Fibroblast of gingiva (primary cell): ENCODE results near the gene KRTAP23-1.

Experiments
- DNase-seq: peaks from one replicate; pipeline ENCODE4 v3.0.0-alpha.2; 2011; ENCODE audit warnings: low read depth

Gene KRTAP23-1, protein sequence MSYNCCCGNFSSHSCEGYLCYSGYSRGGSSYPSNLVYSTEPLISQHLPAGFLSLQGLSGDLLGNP

DNA sequence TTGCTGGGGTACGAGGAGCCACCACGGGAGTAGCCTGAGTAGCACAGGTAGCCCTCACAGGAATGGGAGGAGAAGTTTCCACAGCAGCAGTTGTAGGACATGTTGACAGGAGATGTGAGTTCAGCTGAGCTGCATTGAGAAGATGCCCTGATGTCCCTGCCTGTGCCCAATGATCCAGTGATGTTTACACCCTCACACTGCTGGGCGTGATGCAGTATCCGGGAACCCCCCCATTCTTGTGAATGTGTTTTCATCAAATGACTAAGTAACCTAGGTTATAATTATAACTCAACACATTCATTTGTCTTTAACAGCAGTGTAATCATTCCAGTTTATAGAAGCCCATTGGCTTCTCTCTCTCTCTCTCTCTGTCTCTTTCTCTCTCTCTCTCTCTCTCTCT lies at the start of gene KRTAP23-1:
KRTAP23-1 (minus strand) TSS at position 101 of the 400 bp plus-strand sequence; CDS start at position 101, 0 bp downstream.
- no peak for DNase-seq

DNA sequence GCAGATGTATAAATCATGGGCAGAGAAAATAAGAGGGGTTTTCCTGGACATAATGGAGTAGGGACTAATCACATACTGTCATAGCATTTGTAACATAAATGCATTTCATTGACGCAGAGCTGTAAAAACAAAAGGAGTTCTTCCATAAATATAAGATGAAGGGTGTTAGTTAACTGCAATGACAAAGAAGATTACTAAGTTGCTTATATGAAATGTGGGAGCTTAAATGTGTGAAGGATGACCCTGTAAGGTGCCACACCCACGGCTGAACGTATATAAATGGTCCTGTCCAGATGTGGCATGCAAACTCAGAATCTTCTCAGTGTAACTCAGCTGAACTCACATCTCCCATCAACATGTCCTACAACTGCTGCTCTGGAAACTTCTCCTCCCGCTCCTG lies 47.3 kb upstream of the KRTAP23-1 start, which contains the start of gene KRTAP13-1:
KRTAP13-1 (plus strand) TSS at position 301 of the 400 bp plus-strand sequence; CDS start at position 357, 56 bp downstream.
- DNase-seq, result no peak

DNA sequence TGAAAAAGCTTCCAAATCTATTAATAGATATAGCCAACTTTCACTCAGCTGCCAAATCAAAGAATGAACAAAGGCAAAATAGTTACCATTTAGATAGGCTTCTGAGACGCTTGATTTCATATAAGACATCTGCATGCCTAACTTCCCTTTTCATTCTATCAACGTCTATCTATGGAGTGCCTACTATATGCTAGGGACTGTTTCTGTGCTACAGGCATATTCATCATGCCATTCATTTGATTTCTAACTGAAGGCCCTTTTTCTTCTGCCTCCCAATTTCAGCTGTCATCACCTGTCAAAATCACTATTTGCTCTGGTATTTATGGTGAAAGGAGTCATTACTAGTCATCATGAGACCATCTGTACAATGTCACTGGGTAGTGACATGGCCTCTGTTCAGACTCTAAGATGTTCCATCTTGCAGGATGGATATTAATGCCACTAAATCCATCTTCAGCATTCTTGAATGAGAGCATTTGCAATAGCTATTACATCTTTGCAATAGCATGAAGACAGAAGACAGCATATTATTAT lies 43.2 kb upstream of the KRTAP23-1 start:
- no peak for DNase-seq

DNA sequence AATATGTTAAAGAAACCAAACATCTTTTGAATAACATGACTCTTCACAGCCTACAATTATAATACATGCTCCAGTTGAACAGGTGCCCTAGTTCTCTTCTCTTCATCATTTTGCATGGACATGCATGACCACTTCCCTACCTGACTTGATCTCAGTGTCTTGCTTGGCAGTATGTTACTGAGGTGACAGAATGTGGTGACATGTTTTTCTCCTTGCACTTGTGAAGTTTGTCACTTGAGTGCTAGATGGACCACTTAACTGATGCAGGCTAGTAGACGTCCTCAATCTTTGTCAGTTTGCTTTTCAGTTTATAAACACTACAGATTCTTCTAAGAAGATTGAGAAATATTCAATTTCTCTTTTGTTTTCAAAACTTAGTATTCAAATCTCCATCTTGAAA lies 33.8 kb upstream of the KRTAP23-1 start:
- DNase-seq, result no peak

DNA sequence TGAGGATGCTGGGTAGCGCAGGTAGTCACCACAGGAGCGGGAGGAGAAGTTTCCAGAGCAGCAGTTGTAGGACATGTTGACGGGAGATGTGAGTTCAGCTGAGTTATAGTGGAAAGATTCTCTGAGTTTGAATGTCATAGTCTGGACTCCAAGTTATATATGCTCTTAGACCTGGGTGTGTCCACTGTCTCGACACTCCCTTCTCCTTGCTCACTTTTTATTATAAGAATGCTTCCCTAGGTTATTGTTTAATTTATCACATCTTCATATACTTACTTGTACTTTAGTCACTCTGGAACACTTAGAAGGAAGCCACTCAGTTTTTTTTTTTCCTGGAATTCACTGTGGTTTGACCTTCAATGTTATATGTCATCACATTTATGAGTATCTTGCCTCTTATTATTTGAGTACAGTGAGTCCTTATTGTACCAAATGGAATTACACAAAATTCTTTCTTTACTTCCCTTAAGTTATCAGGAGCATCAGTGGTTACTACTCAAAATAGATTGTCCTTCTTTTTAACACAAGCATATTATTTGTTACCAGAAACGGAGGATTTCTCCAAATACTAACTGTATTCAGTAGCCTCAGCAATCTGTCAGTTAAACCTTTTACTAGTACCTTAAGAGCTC lies 23.8 kb upstream of the KRTAP23-1 start, which contains the start of gene KRTAP13-2:
KRTAP13-2 (minus strand) TSS at position 133 of the 632 bp plus-strand sequence; CDS start at position 75, 58 bp downstream.
- no peak for DNase-seq

DNA sequence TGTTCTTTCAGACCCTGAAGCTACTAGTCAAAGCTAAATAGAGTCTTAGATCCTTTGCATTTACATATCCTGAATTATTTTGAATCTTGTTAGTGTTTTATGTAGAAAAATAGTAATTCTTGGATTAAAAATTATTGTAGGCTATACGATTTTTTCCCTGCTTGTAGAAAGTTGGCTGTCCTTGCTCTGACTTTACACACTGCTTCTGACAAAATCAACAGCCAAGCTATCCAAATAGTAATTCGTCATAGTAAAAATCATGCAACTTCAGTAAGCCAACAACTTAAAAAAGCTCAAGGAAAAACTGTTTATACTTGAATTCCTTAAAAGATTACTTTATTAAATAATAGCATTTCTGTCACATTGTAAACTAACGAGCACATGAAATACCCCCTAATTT lies 7.5 kb upstream of the KRTAP23-1 start:
- no peak for DNase-seq

DNA sequence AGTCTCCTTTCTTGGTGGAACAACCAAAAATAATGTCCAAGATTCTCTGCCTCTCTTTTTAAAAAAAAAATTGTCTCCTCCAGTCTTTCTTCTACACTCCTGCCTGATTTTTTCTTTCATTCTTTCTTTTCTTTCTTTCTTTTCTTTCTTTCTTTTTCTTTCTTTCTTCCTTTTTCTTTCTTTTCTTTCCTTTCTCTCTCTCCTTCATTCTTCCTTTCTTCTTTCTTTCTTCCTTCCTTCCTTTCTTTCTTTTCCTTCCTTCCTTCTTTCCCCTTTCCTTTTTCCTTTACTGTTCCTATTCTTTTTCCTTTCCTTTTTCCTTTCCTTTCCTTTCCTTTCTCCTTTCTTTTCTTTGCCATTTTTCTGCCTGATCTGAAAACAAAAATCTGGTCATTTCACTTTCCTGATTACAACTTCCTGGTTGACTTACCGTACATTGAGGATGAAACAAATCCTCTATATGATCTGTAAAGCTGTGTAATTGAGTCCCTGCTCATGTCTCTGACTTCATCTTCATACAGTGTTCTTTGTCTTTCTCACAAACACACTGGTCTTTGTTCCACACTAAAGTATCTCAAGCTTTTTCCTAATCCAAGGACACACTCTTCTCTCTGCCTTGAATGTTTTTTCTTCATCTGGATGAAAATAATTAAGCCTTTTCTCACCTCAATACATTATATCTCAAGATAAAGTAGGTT lies 6.1 kb upstream of the KRTAP23-1 start:
- no peak for DNase-seq

DNA sequence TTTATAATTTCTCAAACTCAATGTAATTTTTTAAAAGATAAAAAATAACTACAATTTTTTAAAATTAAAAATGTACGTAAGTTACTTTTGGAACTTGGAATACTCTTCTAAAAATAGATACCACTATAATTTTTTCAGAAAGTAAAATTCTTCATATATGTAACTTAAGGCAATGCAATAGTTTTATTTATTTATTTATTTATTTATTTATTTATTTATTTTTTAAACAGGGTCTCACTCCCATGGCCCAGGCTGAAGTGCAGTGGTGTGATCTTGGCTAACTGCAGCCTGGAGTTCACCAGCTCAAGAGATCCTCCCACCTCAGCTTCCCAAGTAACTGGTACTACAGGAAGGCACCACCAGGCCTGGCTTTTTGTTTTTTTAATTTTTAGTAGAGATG lies 3.1 kb upstream of the KRTAP23-1 start:
- DNase-seq, result no peak

DNA sequence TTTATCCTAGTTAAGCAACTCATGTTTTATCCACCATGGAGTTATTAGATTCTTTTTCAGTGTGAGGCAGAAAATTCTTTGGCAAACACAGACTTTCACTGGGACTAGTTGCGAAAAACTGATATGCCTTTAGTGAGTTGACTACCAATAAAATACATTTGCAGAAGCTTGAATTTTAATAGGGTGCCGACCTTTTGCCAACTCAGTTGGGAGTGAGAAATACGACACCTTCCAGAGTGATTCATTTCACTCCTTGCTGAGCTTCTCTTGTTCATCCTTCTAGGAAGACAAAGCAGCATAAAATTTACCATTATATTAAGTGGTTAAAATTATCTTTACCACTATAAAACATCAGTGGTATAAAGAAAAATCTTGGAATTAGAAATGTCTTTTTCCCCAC lies 1.2 kb upstream of the KRTAP23-1 start:
- DNase-seq, result no peak

DNA sequence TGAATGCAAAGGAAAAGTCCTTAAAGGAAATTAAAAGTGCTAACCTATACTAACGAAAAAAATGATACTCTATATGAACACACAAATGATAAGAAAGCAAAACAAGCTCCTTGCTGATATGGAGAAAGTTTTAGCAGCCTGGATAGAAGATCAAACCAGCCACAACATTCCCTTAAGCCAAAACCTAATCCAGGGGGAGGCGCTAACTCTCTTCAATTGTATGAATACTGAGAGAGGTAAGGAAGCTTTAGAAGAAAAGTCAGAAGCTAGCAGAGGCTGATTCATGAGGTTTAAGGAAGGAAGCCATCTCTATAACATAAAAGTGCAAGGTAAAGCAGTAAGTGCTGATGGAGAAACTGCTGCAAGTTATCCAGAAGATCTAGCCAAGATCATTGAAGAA lies 3.4 kb downstream of the KRTAP23-1 start:
- DNase-seq, result no peak

DNA sequence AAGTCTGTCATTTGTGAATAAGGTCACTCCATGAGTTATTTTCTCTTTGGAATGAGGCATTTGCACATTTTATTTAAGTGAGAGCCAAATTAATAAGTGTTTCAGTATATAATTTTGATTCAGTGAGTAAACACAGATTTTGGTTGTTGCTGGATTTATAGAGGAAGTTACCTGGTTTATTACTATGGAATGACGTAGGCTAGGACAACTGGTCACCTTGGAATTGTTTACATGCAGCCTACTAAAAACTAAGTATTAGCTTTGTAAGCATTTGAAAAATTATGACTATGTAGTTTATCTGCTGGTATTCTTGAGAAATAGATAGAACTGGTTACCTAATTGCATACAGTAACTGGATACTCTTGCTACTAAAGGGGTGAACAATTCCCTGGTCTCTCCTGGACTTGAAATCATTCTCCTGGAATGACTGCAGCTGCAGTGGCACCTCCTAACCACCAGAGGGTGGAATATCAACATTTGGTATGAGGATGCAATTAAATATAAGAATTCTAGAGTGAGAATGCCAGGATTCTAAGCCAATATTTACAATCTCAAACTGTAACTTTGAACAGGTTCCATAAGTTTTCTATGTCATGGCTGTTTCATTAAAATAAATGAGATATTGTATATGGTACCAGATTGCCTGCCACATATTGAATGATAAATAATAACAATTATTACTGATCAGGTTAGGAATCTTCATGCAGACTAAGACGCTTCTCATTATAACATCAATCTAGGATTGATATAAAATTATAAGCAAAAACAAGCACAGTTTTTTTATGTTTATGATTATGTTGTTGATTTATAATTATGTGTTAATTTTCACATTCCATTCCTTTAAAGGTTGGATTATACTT lies 7.5 kb downstream of the KRTAP23-1 start:
- no peak for DNase-seq

DNA sequence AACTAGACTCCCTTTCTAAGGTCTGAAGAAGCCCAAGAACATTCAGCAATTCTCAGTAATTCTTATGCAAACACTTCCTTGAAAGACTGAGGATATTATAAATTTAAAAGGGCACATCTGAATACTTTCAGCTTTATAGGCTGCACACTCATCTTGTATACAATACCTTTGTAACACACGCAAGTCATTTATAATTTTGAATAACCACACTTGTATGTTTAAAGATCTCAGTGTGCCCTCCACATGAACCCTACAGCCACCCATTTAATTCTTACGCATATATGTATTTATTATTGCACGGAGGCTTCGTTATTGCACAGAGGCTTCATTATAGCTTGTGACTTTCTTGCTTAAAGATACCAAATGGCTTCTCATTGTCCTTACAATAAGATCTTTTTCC lies 9.7 kb downstream of the KRTAP23-1 start:
- no peak for DNase-seq

DNA sequence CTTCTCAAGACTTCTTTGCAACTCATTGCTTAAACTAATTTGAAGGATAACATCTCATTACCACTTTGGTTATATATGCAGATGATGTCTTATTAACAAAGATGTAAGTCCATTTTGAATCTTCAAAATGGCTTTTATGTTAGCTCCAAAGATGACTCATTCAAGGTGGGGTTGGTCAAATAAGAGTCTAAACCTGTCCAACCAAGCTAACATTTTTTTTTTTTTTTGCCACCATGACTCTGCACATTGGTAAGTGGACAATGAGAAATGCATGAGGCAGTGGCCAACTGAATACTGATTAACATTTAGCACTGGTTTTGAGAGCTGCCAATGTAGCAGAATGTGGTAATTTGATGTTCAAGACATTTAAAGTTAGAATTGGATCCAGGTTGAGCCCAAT lies 10.6 kb downstream of the KRTAP23-1 start:
- DNase-seq, result no peak

DNA sequence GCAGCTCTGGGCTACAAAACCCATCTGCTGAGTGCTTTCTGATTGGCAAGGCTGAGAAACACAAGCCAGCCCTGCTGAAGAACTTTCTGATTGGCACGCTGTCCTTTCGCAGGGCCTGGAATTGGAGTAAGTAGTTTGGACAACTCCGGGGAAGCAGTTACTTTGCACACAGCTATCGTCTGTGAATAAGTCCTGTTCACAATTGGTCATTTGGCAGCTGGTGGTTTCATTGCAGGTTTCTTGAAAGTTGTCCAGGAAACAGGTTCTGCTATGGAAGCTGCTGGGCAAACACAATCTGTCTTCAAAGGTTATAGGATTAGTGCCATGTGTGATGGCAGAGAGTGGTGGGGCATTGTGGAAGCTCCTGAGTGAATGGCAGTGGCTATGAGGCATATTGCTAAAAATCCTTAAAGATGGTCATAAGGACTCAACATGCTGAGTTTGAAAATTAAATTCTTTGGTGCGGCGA lies 11.1 kb downstream of the KRTAP23-1 start, which contains the start of gene KRTAP27-1:
KRTAP27-1 (minus strand) TSS at position 419 of the 469 bp plus-strand sequence; CDS start at position 393, 26 bp downstream.
- DNase-seq, result no peak

DNA sequence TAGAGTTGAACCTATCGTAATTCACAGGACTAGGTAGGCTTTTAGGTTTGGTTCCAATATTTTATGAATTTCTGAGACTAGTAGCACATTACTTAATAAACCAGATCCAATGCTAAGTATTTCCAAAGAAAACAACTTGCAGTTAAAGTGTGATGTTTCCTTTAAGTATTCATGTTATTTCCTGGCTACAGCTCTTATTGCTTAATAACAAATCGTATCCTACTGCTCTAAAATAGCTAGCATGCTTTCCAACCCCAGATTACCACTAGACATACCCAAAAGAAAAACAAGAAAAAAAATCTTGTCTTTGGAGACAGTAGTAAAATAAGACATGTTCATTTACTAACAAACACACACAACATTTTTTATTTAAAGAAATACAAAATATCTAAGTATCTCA lies 11.8 kb downstream of the KRTAP23-1 start:
- DNase-seq, result peak; percentile 10

DNA sequence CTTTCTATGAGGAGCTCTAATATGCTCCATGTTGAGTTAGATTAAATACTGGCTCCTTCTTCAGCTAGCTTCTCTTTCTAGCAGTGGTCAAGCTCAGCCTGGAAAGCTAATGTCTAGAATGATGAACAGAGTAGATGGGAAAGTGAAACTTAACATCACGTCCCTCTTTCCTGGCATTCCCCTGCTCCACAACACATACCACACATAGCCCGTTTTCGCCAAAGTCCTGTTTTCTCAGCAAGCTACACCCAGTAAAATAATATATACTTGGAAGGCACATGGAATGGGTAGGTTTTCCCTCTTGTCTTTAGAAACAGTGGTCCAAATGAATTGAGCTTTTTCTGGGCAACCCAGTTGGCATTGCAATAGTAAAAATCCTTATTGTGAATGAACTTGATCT lies 14.7 kb downstream of the KRTAP23-1 start:
- no peak for DNase-seq

DNA sequence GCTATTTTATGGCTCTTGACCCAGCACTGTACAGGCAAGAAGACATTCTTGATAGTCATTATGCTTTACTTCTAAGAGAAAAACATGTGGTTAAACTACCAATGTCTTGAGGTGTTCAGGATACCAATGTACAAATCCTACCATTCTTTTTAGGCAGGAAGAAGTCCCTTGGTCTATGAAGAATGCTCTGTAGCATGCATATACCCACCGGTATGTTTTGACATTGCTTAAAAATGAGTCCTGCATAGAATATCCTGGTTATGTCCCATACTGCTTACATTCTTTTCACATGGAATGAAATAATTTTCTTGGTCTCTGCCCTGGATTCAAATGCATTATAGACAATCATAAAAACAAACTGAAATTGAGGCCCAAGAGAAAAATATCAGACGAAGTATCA lies 15.7 kb downstream of the KRTAP23-1 start:
- no peak for DNase-seq

DNA sequence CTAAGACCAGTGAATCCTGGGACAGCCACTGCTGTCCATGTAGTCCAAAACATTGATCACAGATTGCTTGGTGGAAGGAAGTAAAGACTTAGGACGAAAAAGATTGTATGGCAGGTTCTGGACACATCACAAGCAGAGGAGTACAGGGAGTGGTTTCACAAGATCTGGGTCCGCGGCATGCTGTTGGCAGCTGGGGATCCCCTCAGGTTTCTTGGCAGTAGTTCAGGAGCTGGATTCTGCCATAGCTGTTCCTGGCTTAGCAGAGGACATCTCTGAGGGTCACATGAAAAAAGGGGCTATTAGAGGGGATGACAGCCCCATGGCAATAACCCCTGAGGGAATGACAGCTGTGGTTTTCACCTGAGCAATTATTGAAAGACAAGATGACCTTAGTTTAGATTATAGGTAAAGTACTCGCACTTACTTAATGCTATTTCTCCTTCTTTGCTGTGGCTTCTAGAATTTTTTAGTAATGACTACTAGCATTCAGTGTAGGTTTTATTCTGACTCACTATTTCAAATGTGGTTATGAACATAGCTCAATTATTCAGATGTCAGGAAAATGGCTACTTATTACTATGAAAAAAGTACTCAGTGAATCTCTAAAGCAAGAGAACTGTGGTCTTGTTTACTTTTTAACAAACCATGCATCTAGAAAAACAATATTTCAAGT lies 19.1 kb downstream of the KRTAP23-1 start:
- DNase-seq, result no peak

DNA sequence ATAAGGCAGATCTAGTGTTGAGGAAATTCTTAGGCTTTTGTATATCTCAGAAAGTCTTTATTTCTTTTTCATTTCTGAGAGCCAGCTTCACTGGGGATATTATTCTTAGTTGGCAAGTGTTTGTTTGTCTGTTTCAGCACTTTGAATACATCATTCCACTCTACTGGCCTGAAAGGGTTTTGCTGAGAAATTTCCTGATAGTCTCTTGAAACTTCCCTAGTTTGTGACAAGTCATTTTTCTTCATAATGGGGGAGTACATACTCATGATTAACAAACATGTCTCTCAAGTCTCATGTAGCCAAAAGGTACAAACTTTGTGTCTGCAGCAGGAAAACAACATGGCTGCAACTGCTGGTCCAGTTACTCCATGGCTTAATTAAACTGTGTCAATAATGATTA lies 22.0 kb downstream of the KRTAP23-1 start:
- no peak for DNase-seq

DNA sequence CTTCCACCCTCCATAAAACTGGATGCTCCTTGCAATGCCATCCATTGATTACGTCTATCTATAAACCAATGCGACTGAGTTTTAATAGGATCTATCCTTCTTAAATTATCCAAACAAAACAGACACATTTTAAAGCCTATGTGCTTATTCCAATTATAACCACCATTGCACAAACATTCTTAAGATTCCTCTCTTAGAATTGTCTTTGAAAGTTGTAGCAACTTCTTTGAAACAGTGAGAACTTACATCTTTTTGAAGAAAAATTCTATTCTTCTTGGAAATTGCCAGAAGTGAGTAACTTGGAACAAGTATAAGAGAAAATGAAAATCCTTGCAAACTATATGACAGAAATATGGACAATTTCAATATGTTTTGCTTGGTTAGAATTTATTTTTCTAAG lies 28.2 kb downstream of the KRTAP23-1 start, which contains the start of gene KRTAP26-1:
KRTAP26-1 (minus strand) TSS at position 101 of the 400 bp plus-strand sequence. CDS start 280 bp downstream, outside the sequence.
- DNase-seq, result no peak

DNA sequence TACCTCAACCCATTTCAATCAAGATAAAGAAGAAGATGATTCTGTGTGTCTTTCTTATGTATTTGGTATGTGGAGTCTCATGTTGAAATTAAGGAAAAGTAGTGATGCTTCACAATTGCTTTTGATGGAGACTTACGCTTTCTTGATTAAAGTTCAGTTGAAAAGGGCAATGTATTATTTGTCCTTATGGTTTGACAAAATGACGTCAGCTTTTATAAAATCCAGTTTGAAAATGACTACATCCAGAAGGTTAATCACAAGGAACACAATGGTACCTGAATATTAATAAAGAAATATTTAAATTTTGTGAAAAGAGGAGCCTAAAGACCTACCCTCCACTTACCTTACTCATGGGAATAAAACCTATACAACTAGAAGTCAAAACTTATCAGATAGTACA lies 32.7 kb downstream of the KRTAP23-1 start:
- no peak for DNase-seq
